ENCODE measurements around the gene ASXL2.

GRCh38 chr2:25814681-25815080, 63.6 kb downstream of the ASXL2 start:
- TF ChIP-seq CTCF (IDR thresholded peaks at IDR 0.05): no peak
- TF ChIP-seq POLR2A (IDR thresholded peaks at IDR 0.05): no peak
